ENCODE data around the gene A4GNT.

Gene A4GNT

DNA sequence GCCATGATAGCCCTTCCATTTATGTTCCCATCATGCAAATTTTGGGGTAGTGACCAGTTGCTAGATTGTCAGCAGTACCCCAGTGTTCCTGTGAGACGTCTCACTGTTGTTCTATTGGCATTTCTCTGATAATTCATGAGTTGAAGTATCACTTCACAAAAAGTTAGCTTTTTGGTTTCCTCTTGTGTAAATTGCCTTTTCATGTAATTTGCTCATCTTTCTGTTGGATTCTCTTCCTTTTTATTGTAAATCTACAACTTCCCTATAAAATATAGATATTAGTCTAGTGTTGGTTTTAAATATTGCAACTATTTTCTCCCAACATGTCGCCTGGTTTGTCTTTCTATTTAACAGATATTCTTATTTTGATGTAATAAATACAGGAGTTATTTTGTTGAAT is 7.5 kb upstream of the A4GNT start:
- Histone ChIP-seq H3K9ac (ENCODE audit: low read depth, low read length) (no peak overlapping the region), H3K27me3 (ENCODE audit: control insufficient read depth, insufficient read depth, low read length) (no peaks in the 10 kb centered on the region), H3K4me1 (ENCODE audit: control insufficient read depth, insufficient read depth, low read length) (peaks cover 5% of the 10 kb centered on the region; the same call in 1 of the 2 replicates), H3K9me3 (ENCODE audit: control insufficient read depth, insufficient read depth, low read length) (no peaks in the 10 kb centered on the region), H3K27ac (ENCODE audit: low read depth, low read length) (no peak overlapping the region), H3K36me3 (ENCODE audit: control insufficient read depth, insufficient read depth, low read length) (no peaks in the 10 kb centered on the region), H3K4me3 (ENCODE audit: low read depth, low read length) (no peak overlapping the region)

GRCh38 chr3:138137861-138138260 is 5.7 kb upstream of the A4GNT start:
- no peak overlapping the region for H3K27ac ChIP-seq (ENCODE audit: low read depth, low read length)
- peaks cover 5% of the 10 kb centered on the region; the same call in 1 of the 2 replicates for H3K4me1 ChIP-seq (ENCODE audit: control insufficient read depth, insufficient read depth, low read length)
- H3K36me3 ChIP-seq (ENCODE audit: control insufficient read depth, insufficient read depth, low read length) = no peaks in the 10 kb centered on the region
- no peak overlapping the region for H3K4me3 ChIP-seq (ENCODE audit: low read depth, low read length)
- no peak overlapping the region for H3K9ac ChIP-seq (ENCODE audit: low read depth, low read length)
- no peaks in the 10 kb centered on the region for H3K9me3 ChIP-seq (ENCODE audit: control insufficient read depth, insufficient read depth, low read length)
- H3K27me3 ChIP-seq (ENCODE audit: control insufficient read depth, insufficient read depth, low read length) = no peaks in the 10 kb centered on the region

DNA sequence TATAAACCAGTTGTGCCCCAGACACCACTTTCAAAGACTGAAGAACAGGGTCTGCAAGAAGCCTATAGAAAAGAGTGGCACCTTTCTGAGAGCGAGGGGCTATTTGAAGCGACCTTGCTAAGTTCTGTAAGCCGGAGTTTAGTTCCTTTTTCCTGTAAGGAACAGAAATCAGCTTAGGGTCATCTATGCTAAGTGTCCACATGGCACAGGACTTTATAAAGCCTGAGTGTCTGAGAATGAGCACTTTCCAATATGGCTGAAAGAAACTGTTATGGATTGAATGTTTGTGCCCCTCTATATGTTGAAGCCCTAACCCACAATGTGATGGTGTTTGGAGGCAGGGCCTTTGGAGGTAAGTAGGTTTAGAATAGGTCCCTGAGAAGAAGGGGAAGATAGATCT is 4.0 kb upstream of the A4GNT start:
- no peak overlapping the region for H3K9ac ChIP-seq (ENCODE audit: low read depth, low read length)
- no peaks in the 10 kb centered on the region for H3K27me3 ChIP-seq (ENCODE audit: control insufficient read depth, insufficient read depth, low read length)
- no peaks in the 10 kb centered on the region for H3K9me3 ChIP-seq (ENCODE audit: control insufficient read depth, insufficient read depth, low read length)
- no peak overlapping the region for H3K4me3 ChIP-seq (ENCODE audit: low read depth, low read length)
- H3K4me1 ChIP-seq (ENCODE audit: control insufficient read depth, insufficient read depth, low read length) = peaks cover 5% of the 10 kb centered on the region; the same call in 1 of the 2 replicates
- H3K36me3 ChIP-seq (ENCODE audit: control insufficient read depth, insufficient read depth, low read length) = no peaks in the 10 kb centered on the region
- H3K27ac ChIP-seq (ENCODE audit: low read depth, low read length) = no peak overlapping the region

DNA sequence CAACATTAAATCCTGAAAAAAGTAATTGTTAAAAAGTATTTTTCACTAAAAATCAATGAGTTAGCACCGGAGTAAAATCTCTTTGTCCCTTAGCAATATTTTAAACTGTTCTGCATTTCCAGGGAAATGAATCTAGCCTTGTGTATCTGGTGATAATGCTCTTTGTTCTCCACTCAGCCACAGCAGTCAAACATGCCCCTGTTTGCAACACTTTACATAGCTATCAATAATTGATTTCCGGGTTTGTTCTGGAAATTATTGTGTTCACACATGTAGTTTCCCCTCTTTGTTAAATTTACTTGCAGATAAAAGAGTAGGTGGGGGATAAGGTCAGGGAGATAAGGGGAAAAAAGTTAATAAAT is 3.6 kb upstream of the A4GNT start:
- no peaks in the 10 kb centered on the region for H3K9me3 ChIP-seq (ENCODE audit: control insufficient read depth, insufficient read depth, low read length)
- H3K36me3 ChIP-seq (ENCODE audit: control insufficient read depth, insufficient read depth, low read length) = no peaks in the 10 kb centered on the region
- no peaks in the 10 kb centered on the region for H3K27me3 ChIP-seq (ENCODE audit: control insufficient read depth, insufficient read depth, low read length)
- H3K4me1 ChIP-seq (ENCODE audit: control insufficient read depth, insufficient read depth, low read length) = peaks cover under 1% of the 10 kb centered on the region; the same call in 1 of the 2 replicates
- H3K4me3 ChIP-seq (ENCODE audit: low read depth, low read length) = no peak overlapping the region
- H3K27ac ChIP-seq (ENCODE audit: low read depth, low read length) = peak overlapping the region; percentile 12
- H3K9ac ChIP-seq (ENCODE audit: low read depth, low read length) = no peak overlapping the region

- no peaks in the 10 kb centered on the region for H3K27me3 ChIP-seq (ENCODE audit: control insufficient read depth, insufficient read depth, low read length)
- H3K27ac ChIP-seq (ENCODE audit: low read depth, low read length) = peak overlapping the region; percentile 12
- H3K4me3 ChIP-seq (ENCODE audit: low read depth, low read length) = no peak overlapping the region
- H3K9me3 ChIP-seq (ENCODE audit: control insufficient read depth, insufficient read depth, low read length) = no peaks in the 10 kb centered on the region
- no peaks in the 10 kb centered on the region for H3K4me1 ChIP-seq (ENCODE audit: control insufficient read depth, insufficient read depth, low read length)
- H3K36me3 ChIP-seq (ENCODE audit: control insufficient read depth, insufficient read depth, low read length) = no peaks in the 10 kb centered on the region
- no peak overlapping the region for H3K9ac ChIP-seq (ENCODE audit: low read depth, low read length)
Observed at GRCh38 chr3:138135146-138135832, 3.1 kb upstream of the A4GNT start.

DNA sequence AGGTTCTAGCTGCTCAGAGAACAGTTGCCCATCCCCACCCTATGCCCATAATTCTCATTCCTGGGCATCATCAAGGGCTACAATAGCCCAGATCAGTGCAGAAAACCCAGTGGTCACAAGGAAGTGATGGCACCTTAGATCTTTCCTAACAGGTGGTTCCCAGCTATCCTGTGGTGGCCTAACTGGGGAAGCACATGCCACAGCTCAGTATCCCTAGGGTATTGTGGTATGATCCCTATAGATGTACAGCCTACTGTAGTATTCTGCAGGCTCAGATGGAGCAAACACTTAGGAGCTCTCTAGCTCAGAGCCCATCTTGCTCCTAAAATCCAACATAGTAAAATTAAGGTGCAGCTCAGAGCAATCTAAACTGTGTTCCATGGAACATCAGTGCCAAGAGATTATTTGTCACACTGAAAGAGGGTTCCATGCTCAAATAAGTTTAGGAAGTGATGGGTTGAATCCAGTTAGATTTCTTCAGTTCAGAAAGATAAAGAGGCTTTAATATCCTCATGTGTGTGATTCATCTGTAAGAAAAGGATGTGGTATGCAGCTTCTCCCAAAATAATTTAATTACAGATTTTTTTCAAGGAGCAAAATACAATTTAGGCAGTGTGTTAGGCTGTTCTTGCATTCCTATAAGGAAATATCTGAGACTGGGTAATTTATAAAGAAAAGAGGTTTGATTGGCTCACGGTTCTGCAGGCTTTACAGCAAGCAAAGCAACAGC is 4.4 kb downstream of the A4GNT start:
- H3K4me1 ChIP-seq (ENCODE audit: control insufficient read depth, insufficient read depth, low read length) = no peaks in the 10 kb centered on the region
- H3K9me3 ChIP-seq (ENCODE audit: control insufficient read depth, insufficient read depth, low read length) = no peaks in the 10 kb centered on the region
- H3K27me3 ChIP-seq (ENCODE audit: control insufficient read depth, insufficient read depth, low read length) = no peaks in the 10 kb centered on the region
- H3K9ac ChIP-seq (ENCODE audit: low read depth, low read length) = no peak overlapping the region
- no peak overlapping the region for H3K27ac ChIP-seq (ENCODE audit: low read depth, low read length)
- no peaks in the 10 kb centered on the region for H3K36me3 ChIP-seq (ENCODE audit: control insufficient read depth, insufficient read depth, low read length)
- no peak overlapping the region for H3K4me3 ChIP-seq (ENCODE audit: low read depth, low read length)

DNA sequence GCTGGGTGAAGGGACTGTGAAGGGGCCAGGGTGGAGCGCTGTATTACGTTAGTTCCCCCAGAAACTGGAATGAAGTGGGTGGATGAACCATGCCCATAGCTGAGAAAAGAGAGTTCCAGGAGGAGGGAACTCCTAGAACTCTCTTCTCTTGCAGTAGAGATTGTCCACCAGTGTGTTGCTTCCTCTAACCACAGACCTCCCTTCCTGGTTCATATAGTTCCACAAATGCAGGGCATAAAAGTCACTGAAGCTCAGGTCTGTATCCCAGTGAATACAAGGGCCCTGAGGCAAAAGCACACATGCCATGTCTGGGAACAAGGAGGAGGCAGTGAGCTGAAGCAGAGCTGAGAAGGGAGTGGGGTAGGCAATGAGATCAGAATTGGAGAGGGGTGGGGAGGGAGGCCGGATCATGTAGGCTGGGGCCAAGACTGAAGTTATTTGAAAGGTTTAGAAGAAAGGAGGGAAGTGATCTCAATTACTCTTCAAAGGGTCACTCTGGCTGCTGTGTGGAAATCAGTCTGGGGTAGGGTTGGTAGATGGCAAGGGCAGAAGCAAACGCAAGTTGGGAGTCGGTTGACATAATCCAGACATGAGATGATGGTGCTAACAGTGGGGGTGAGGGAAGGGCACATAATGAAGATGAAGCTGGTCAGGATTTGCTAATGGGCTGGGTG is 6.5 kb downstream of the A4GNT start:
- H3K27ac ChIP-seq (ENCODE audit: low read depth, low read length) = no peak overlapping the region

GRCh38 chr3:138124706-138125355 is 7.4 kb downstream of the A4GNT start:
- Histone ChIP-seq H3K9ac (ENCODE audit: low read depth, low read length) (no peak overlapping the region), H3K27ac (ENCODE audit: low read depth, low read length) (no peak overlapping the region), H3K27me3 (ENCODE audit: control insufficient read depth, insufficient read depth, low read length) (no peaks in the 10 kb centered on the region), H3K4me3 (ENCODE audit: low read depth, low read length) (no peak overlapping the region), H3K36me3 (ENCODE audit: control insufficient read depth, insufficient read depth, low read length) (no peaks in the 10 kb centered on the region), H3K4me1 (ENCODE audit: control insufficient read depth, insufficient read depth, low read length) (no peaks in the 10 kb centered on the region), H3K9me3 (ENCODE audit: control insufficient read depth, insufficient read depth, low read length) (no peaks in the 10 kb centered on the region)

More for the DNA sequence above, 6.5 kb downstream of the A4GNT start:
- Histone ChIP-seq H3K9ac (ENCODE audit: low read depth, low read length) (no peak overlapping the region), H3K36me3 (ENCODE audit: control insufficient read depth, insufficient read depth, low read length) (no peaks in the 10 kb centered on the region), H3K27me3 (ENCODE audit: control insufficient read depth, insufficient read depth, low read length) (no peaks in the 10 kb centered on the region), H3K9me3 (ENCODE audit: control insufficient read depth, insufficient read depth, low read length) (no peaks in the 10 kb centered on the region), H3K4me3 (ENCODE audit: low read depth, low read length) (no peak overlapping the region), H3K4me1 (ENCODE audit: control insufficient read depth, insufficient read depth, low read length) (no peaks in the 10 kb centered on the region)

DNA sequence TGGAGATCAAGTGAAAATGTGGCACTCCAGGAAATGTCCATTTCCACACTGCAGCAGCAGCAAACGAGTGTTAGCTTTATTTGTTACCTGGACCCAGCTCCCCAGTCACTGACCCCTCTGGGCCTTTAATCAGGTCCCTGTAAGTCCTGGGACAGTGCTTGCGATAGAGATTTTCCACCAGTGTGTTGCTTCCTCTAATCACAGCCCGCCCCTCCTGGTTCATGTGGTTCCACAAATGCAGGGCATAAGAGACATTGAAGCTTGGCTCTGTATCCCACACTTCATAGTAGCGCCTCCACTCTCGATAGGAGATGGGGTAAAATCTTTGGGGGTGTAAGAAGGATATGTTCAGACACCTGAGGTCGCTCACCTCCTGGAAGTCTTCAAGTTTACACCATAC is 8.0 kb downstream of the A4GNT start:
- H3K27ac ChIP-seq (ENCODE audit: low read depth, low read length) = no peak overlapping the region

GRCh38 chr3:138119423-138119766 is 12.8 kb downstream of the A4GNT start:
- H3K4me3 ChIP-seq (ENCODE audit: low read depth, low read length) = no peak overlapping the region
- H3K4me1 ChIP-seq (ENCODE audit: control insufficient read depth, insufficient read depth, low read length) = peaks cover 9% of the 10 kb centered on the region
- no peaks in the 10 kb centered on the region for H3K9me3 ChIP-seq (ENCODE audit: control insufficient read depth, insufficient read depth, low read length)
- no peak overlapping the region for H3K27ac ChIP-seq (ENCODE audit: low read depth, low read length)
- no peak overlapping the region for H3K9ac ChIP-seq (ENCODE audit: low read depth, low read length)
- H3K36me3 ChIP-seq (ENCODE audit: control insufficient read depth, insufficient read depth, low read length) = no peaks in the 10 kb centered on the region
- H3K27me3 ChIP-seq (ENCODE audit: control insufficient read depth, insufficient read depth, low read length) = 0 out of 2 replicates have a peak, but pooled peaks cover 3% of the 10 kb centered on the region

More for the DNA sequence above, 8.0 kb downstream of the A4GNT start:
- Histone ChIP-seq H3K27me3 (ENCODE audit: control insufficient read depth, insufficient read depth, low read length) (no peaks in the 10 kb centered on the region), H3K9me3 (ENCODE audit: control insufficient read depth, insufficient read depth, low read length) (no peaks in the 10 kb centered on the region), H3K9ac (ENCODE audit: low read depth, low read length) (no peak overlapping the region), H3K4me1 (ENCODE audit: control insufficient read depth, insufficient read depth, low read length) (no peaks in the 10 kb centered on the region), H3K36me3 (ENCODE audit: control insufficient read depth, insufficient read depth, low read length) (no peaks in the 10 kb centered on the region), H3K4me3 (ENCODE audit: low read depth, low read length) (no peak overlapping the region)
